ENCODE data around the gene MZF1. TPM values are rescaled to one million over a fixed set of nuclear protein-coding genes. Genes with fewer than 3 reads are reported as not detected.

The MZF1 gene
- total and polyA plus RNA-seq, 12 donors: 8.7 to 152 (median 33.2) TPM

- DNase-seq: peak; percentile 26 to 78 (median 35)
- 77 to 90% (median 85%) methylated on average over 2 to 4 of the region's 4 CpGs for WGBS, 4 donors
- TF ChIP-seq, protein P1, sequence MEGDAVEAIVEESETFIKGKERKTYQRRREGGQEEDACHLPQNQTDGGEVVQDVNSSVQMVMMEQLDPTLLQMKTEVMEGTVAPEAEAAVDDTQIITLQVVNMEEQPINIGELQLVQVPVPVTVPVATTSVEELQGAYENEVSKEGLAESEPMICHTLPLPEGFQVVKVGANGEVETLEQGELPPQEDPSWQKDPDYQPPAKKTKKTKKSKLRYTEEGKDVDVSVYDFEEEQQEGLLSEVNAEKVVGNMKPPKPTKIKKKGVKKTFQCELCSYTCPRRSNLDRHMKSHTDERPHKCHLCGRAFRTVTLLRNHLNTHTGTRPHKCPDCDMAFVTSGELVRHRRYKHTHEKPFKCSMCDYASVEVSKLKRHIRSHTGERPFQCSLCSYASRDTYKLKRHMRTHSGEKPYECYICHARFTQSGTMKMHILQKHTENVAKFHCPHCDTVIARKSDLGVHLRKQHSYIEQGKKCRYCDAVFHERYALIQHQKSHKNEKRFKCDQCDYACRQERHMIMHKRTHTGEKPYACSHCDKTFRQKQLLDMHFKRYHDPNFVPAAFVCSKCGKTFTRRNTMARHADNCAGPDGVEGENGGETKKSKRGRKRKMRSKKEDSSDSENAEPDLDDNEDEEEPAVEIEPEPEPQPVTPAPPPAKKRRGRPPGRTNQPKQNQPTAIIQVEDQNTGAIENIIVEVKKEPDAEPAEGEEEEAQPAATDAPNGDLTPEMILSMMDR (IDR thresholded peaks at IDR 0.05): no peak
- no peak for TF ChIP-seq POLR2A (IDR thresholded peaks at IDR 0.05)
- Histone ChIP-seq H3K36me3 (replicated peaks in 1 of 2) (peaks cover 0 to 15% of the 10 kb centered on the region in 2 donors), H3K4me1 (replicated peaks in 1 of 2) (no peaks in the 10 kb centered on the region), H3K27ac (peak overlapping the region in 1 of 5 donors; percentile 30), H3K27me3 (no peaks in the 10 kb centered on the region), H3K4me3 (no peak overlapping the region), H3K9me3 (replicated peaks in 1 of 3) (no peaks in the 10 kb centered on the region)
- intact Hi-C loops (cut with DNase I): no loop called here
Measured at GRCh38 chr19:58586133-58586765, 13.1 kb upstream of the MZF1 start.

- intact Hi-C loops (cut with DNase I): no loop called here
- no peak for TF ChIP-seq POLR2A (IDR thresholded peaks at IDR 0.05)
- TF ChIP-seq, protein P1 (IDR thresholded peaks at IDR 0.05): no peak
- Histone ChIP-seq H3K27ac (peak overlapping the region in 1 of 5 donors; percentile 30), H3K4me1 (replicated peaks in 1 of 2) (peaks cover 0 to 4% of the 10 kb centered on the region in 2 donors), H3K27me3 (no peaks in the 10 kb centered on the region), H3K36me3 (replicated peaks in 1 of 2) (peaks cover 0 to 15% of the 10 kb centered on the region in 2 donors), H3K4me3 (no peak overlapping the region), H3K9me3 (replicated peaks in 1 of 3) (no peaks in the 10 kb centered on the region)
- DNase-seq: peak in 3 of 7 donors; percentile 0 to 16 (median 5)
- WGBS, 4 donors: 83 to 92% (median 86%) methylated on average over 6 of the region's 6 CpGs
Measured at GRCh38 chr19:58585442-58586132, 12.5 kb upstream of the MZF1 start.

- Histone ChIP-seq H3K9me3 (replicated peaks in 1 of 3) (no peaks in the 10 kb centered on the region), H3K36me3 (replicated peaks in 1 of 2) (peaks cover 0 to 15% of the 10 kb centered on the region in 2 donors), H3K4me3 (no peak overlapping the region), H3K27ac (no peak overlapping the region), H3K4me1 (replicated peaks in 1 of 2) (peaks cover 0 to 4% of the 10 kb centered on the region in 2 donors), H3K27me3 (no peaks in the 10 kb centered on the region)
- WGBS, 4 donors: 88 to 93% (median 88%) methylated on average over 9 of the region's 9 CpGs
- peak in 2 of 7 donors; percentile 10 to 16 for DNase-seq
- intact Hi-C loops (cut with DNase I): no loop called here
- no peak for TF ChIP-seq POLR2A (IDR thresholded peaks at IDR 0.05)
- TF ChIP-seq, protein P1 (IDR thresholded peaks at IDR 0.05): no peak
Measured at GRCh38 chr19:58584498-58585441, 11.6 kb upstream of the MZF1 start.

DNA sequence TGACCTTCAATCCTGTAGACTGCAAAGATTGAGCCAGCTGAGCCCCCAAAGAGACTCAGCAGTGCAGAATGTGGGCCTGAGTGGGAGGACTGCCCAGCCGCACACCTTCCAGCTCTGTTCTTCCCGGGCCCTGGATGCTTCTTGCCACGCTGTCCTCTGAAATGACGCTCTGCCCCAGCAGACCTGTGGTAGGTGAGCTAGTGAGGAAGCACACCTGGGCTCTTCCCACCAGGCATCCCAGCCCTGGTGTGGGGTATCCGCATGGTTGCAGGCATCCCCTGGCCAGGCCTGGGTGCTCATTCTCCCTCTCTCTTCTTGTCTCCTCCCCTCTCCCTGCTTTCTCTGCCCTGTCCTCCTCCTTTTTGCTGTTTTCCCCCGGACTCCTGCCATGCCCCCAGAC, 9.8 kb upstream of the MZF1 start:
- no peaks in the 10 kb centered on the region for H3K9me3 ChIP-seq (replicated peaks in 1 of 3)
- no peak overlapping the region for H3K4me3 ChIP-seq
- TF ChIP-seq POLR2A (IDR thresholded peaks at IDR 0.05): no peak
- TF ChIP-seq, protein P1 (IDR thresholded peaks at IDR 0.05): no peak
- H3K27me3 ChIP-seq: no peaks in the 10 kb centered on the region
- WGBS, 4 donors: 92 to 94% (median 94%) methylated on average over 6 of the region's 6 CpGs
- H3K27ac ChIP-seq: no peak overlapping the region
- intact Hi-C loops (cut with DNase I): no loop called here
- peak in 4 of 7 donors; percentile 12 to 20 (median 15) for DNase-seq
- peaks cover 0 to 15% of the 10 kb centered on the region in 2 donors for H3K36me3 ChIP-seq (replicated peaks in 1 of 2)
- H3K4me1 ChIP-seq (replicated peaks in 1 of 2): peaks cover 0 to 4% of the 10 kb centered on the region in 2 donors

All from adrenal gland (tissue), 12 donors.